Occipital lobe (tissue), 2 donors: Measurements from ENCODE around the gene ZNF555. TPM values are rescaled to one million over a fixed set of nuclear protein-coding genes. Genes with fewer than 3 reads are reported as not detected.
A peak's percentile ranks its signal among the peaks of the same experiment; 100 is the strongest.
"Not testable (repeated sequence)": the region's sequence is repeated elsewhere in the genome, so short reads cannot be mapped to it uniquely, and the experiment has no call there.

Experiments
- DNase-seq: peaks from one replicate; lab custom pipeline; 2025; lab: John Stamatoyannopoulos, UW
- total RNA-seq: library from RNA; depleted of rRNA; stranded (reverse); fragments of >200 nt; gene quantifications from one replicate; pipeline ENCODE4 v1.2.3, GENCODE V29; 2014

ZNF555 gene
- total RNA-seq, 1 donor from 2014 or later: 20.3 TPM

GRCh38 chr19:2807379-2808128, 33.7 kb upstream of the ZNF555 start:
- DNase-seq: no peak

- DNase-seq: no peak
These were observed 32.9 kb upstream of the ZNF555 start for GRCh38 chr19:2808129-2808941.

GRCh38 chr19:2809387-2810140, 31.7 kb upstream of the ZNF555 start:
- DNase-seq: no peak

GRCh38 chr19:2810141-2811091, 30.9 kb upstream of the ZNF555 start:
- DNase-seq: no peak

- no peak for DNase-seq
These were observed 30.0 kb upstream of the ZNF555 start for GRCh38 chr19:2811221-2811722.

GRCh38 chr19:2811735-2812413, 29.4 kb upstream of the ZNF555 start:
- no peak for DNase-seq

- DNase-seq: no peak
These were observed 28.7 kb upstream of the ZNF555 start for GRCh38 chr19:2812414-2813234.

- no peak for DNase-seq
These were observed 27.8 kb upstream of the ZNF555 start for GRCh38 chr19:2813235-2814160.

GRCh38 chr19:2814426-2814825, 26.8 kb upstream of the ZNF555 start:
- DNase-seq: no peak

GRCh38 chr19:2815191-2815614, 26.1 kb upstream of the ZNF555 start:
- DNase-seq: no peak

- DNase-seq: no peak
These were observed 25.4 kb upstream of the ZNF555 start for GRCh38 chr19:2815923-2816322.

- no peak for DNase-seq
These were observed 24.6 kb upstream of the ZNF555 start for GRCh38 chr19:2816641-2817040.

GRCh38 chr19:2817237-2817829, 23.9 kb upstream of the ZNF555 start:
- not testable (repeated sequence) for DNase-seq

- peak; percentile 85 for DNase-seq
These were observed 21.6 kb upstream of the ZNF555 start, which contains the start of gene ZNF554 for GRCh38 chr19:2819540-2820111. Gene ZNF554, plus strand, starts transcription at chr19:2819868. Its CDS starts 204 bp downstream, at chr19:2820072.

GRCh38 chr19:2820112-2820702, 21.1 kb upstream of the ZNF555 start:
- no peak for DNase-seq

- no peak for DNase-seq
These were observed 18.4 kb upstream of the ZNF555 start for GRCh38 chr19:2822846-2823245.

GRCh38 chr19:2823646-2824045, 17.6 kb upstream of the ZNF555 start:
- no peak for DNase-seq
